ENCODE results near the gene NFKBIB.
"Not testable (repeated sequence)": the region's sequence is repeated elsewhere in the genome, so short reads cannot be mapped to it uniquely, and the experiment has no call there.

NFKBIB gene
- 12.0 to 46.6 (median 23.8) reads per million in 18 experiments for total RNA-seq

DNA sequence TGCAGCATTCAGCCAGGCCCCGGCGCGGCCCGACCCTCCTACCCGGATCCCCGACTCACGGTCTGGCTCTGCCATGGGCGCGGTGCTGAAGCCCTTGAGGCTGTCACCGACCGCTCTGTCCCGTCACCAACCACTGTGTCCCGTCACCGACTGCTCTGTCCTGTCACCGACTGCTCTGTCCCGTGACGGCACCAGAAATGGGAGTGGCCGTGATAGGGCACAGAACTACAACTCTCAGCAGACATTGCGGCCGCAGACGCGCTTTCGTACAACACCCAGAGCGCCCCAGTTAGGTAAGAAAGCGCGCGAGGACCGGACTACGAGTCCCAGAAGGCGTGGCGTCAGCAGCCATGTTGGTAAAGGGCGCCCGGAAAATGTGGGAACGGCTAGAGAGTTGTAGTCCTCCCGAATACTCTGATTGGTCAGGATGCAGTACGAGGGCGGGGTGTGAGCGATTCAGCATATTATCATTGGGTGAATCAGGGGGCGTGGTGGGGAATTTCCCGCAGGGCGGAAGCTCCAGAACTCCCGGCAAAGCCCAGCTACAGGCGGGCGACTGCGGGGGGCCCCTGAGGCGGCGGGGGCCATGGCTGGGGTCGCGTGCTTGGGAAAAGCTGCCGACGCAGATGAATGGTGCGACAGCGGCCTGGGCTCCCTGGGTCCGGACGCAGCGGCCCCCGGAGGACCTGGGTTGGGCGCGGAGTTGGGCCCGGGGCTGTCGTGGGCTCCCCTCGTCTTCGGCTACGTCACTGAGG, at the start of gene NFKBIB, which contains the start of gene SIRT2:
NFKBIB (plus strand) TSS at position 523 of the 755 bp plus-strand sequence; CDS start at position 587, 64 bp downstream.
SIRT2 (minus strand) TSS at position 172 of the 755 bp plus-strand sequence; CDS start at position 75, 97 bp downstream.
- peak; percentile 100 for DNase-seq

GRCh38 chr19:38850436-38850975, 49.3 kb upstream of the NFKBIB start:
- no peak for DNase-seq

DNA sequence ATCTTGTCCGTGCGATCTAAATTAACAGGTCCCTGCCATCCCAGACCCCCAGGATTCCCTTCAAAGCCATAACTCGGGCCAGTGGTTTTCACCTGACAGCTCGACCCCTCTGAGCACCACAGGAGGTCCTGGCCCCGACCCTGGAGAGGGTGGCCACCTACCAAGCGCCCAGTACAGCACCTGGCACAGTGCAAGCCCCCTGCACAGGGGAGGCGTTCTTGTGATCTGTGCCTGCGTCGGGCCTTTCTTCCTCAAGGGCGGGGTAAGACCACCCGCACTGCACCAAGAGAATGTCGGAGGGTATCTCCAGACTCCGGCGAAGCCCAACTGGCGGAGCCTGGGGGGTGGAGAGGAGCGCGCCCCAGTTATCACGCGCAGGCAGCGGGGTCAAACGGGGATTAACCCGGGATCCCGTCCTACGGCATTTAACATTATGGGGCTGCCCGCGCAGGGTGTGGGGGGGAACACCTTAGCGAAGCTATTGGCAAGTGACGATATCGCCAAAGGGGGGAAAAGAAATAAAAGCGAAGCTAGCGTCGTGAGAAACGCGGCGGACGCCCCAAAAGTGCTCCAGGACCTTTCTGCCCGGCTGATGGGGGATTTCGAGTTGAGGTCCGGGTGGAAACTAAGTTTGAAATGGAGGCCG, 48.7 kb upstream of the NFKBIB start:
- DNase-seq, result peak; percentile 10 to 35

- peak; percentile 95 to 97 for DNase-seq
These were observed 48.0 kb upstream of the NFKBIB start for GRCh38 chr19:38851622-38852230.

- peak; percentile 59 to 80 for DNase-seq
These were observed 47.3 kb upstream of the NFKBIB start for GRCh38 chr19:38852231-38853044.

GRCh38 chr19:38853214-38853613, 46.6 kb upstream of the NFKBIB start:
- DNase-seq, result no peak

GRCh38 chr19:38854961-38855360, 44.8 kb upstream of the NFKBIB start:
- not testable (repeated sequence) for DNase-seq

DNA sequence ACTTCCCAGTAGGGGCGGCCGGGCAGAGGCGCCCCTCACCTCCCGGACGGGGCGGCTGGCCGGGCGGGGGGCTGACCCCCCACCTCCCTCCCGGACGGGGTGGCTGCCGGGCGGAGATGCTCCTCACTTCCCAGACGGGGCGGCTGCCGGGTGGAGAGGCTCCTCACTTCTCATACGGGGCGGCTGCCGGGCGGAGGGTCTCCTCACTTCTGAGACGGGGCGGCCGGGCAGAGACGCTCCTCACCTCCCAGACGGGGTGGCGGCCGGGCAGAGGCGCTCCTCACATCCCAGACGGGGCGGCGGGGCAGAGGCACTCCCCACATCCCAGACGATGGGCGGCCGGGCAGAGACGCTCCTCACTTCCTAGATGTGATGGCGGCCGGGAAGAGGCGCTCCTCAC, 44.0 kb upstream of the NFKBIB start:
- not testable (repeated sequence) for DNase-seq

DNA sequence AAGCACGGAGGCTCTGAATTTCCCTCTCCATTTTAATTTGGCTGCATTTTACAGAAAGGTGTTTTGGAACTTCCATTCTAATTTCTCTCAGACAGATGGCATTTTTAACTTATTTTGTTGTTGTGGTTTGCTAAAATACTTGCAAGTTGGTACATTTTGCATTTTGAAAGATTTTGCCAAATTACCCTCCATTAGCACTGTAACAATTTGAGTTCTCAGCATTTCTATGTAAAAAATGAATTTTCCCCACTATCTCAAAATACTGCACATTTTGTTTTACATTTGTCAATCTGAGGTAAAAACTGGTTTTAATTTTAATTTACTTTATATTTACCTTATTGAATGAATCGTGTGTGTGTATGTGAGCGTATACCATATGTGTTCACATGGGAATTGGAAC, 43.0 kb upstream of the NFKBIB start:
- no peak for DNase-seq

DNA sequence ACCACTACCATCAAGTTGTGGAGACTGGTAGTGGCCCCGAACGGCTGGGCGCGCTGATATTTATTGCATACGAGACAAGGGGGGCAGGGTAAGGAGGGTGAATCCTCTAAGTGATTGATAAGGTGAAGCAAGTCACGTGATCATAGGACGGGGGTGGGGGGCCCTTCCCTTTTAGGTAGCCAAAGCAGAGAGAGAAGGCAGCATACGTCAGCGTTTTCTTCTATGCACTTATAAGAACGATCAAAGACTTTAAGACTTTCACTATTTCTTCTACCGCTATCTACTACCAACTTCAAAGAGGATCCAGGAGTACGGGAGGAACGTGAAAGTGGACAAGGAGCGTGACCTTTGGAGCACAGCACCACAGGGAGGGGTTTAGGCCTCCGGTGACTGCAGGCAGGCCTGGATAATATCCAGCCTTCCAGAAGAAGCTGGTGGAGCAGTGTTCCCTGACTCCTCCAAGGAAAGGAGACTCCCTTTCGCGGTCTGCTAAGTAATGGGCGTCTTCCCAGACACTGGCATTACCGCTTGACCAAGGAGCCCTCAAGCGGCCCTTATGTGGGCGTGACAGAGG, 40.1 kb upstream of the NFKBIB start:
- not testable (repeated sequence) for DNase-seq

DNA sequence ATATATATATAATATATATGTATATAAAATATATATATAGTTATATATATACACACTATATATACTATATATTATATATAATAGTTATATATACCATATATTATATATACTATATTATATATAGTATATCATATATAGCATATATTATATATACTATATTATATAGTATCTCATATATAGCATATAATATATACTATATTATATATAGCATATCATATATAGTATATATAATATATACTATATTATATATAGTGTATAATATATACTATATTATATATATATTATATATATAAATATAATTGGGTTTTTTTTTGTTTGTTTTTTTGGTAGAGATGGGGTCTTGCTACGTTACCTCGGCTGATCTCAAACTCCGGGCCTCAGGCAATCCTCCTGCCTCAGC, 38.4 kb upstream of the NFKBIB start:
- no peak for DNase-seq

DNA sequence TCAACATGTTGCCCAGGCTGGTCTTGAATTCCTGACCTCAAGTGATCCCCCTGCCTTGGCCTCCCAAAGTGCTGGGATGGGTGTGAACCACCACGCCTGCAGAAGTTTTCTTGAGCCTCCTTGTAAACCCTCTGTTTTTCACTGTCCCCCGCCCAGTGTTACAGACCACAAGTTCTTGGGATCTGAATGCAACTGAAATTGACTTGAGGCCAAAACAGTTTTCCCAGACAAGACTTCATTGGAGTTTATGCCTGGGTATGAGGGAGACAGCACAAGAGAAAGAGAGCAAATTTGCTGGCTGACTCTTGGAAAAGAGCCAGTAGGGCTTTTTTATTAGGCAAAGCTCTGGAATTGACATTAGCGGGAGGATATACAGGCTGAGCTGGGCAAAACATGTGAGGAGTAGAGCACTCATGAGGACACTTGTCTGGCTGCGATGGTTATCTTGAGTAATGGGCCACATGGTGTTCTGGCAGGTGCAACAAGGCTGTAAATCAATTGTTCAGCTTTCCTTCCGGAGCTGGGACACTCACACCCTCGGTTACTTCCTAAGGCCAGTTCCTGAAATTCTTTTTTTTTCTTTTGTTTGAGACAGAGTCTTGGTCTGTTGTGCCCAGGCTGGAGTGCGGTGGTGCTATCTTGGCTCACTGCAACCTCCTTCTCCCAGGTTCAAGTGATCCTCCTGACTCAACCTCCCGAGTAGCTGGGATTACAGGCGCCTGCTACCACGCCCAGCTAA, 37.3 kb upstream of the NFKBIB start:
- DNase-seq, result no peak

DNA sequence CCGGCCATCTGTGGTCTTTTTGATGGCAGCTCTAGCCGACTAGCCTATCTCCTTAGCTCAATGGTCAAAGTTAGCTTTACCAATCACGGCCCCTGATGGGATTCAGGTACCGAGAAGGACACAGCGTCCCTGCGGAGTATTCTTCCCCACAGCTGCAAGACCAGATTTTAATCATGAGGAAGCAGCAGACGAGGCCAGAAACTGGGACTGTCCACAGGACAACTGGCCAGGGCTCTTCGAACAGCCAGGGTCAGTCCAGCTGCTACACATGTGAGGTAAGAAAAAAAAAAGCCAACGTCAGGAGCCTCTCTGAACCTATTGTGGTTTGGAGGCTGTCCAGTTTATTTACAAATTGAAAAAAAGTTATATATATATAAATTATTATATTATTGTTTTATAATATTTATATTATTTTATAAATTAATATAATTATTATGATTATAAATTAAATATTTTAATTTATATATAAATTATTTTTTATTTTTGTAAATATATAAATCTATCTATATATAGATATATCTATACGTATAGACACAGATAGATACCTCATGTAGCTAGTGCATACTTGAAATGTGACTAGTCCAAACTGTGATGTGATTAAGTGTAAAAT, 32.5 kb upstream of the NFKBIB start:
- no peak for DNase-seq

- no peak for DNase-seq
These were observed 31.2 kb upstream of the NFKBIB start for GRCh38 chr19:38868551-38868950.

- DNase-seq, result no peak
These were observed 30.5 kb upstream of the NFKBIB start for GRCh38 chr19:38869160-38869835.

- DNase-seq, result peak; percentile 67 to 81
These were observed 29.7 kb upstream of the NFKBIB start for GRCh38 chr19:38869836-38870607.

DNA sequence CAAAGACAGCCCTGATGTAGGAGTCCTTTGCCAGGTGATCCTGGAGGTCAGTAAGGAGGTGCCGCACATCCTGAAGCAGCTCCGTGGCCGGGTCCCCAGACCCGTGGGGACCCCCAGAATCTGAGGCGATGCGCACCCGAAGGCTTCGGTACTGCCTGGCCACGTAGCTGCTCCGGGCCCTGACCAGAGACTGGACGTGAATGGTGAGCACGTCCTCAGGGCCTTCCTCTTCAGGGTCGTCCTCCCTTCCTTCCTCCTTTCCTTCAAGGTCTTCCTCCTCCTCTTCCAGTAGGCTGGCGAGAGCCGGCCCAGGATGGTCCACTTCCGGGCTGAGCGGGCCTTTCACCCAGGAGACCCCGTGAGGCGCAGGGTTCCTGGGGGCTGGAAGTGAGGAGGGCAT, 29.2 kb upstream of the NFKBIB start:
- DNase-seq, result no peak

DNA sequence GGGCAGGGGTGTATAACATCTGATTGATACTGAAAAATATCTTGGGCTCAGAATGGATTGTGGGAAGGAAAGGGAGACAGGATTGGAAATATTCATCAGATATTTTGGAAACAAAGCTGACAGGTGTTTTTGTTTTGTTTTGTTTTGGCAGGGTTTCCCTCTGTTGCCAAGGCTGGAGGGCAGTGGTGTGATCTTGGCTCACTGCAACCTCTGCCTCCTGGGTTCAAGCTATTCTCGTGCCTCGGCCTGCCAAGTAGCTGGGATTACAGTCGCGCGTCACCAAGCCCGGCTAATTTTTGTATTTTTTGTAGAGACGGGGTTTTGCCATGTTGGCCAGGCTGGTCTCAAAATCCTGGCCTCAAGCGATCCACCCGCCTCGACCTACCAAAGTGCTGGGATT, 26.4 kb upstream of the NFKBIB start:
- DNase-seq, result not testable (repeated sequence)

DNA sequence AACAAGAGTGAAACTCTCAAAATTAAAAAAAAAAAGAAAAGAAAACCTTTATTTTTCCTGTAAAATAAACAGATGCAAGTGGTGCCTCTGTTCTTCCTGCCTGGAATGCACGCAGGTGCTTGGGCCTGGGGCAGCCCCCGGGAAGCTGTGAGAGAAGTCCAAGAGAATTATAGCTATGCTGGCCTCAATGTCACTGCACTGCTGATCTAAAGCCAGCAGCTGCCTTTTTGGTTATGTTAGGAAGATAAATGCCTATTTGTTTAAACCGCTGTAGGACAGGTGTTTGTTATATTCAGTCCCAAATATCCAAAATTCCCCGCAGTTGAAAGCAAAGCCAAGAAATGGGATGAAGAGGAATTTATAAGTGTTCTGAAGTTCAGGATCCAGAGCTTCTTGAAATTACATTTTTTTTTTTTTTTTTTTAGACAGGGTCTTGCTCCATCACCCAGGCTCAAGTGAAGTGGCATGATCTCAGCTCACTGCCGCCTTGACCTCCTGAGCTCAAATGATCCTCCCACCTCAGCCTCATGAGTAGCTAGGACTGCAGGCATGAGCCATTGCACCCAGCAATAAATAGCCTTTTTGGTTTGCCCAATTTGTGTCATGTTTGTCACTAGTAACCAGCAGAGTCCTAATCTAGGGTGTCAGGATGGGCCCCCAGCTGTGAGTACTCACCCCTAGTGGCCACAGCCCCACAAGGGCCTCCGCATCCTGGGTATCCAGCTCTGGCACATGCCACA, 23.9 kb upstream of the NFKBIB start:
- peak; percentile 39 to 69 for DNase-seq
